Mesodermal cell (in vitro differentiated cells): ENCODE measurements around the gene DENND6A.

Source experiments
- H3K27ac ChIP-seq: 2 replicates; pipeline ENCODE4 v1.7.0; 2013; ENCODE audit warnings: mild to moderate bottlenecking, low read depth, low read length, moderate library complexity; ENCODE audit not compliant: severe bottlenecking
- H3K36me3 ChIP-seq: 2 replicates; pipeline ENCODE4 v1.7.1; 2013; ENCODE audit warnings: mild to moderate bottlenecking, low read length, moderate library complexity; ENCODE audit not compliant: control insufficient read depth, insufficient read depth
- H3K4me1 ChIP-seq: one replicate; pipeline ENCODE4 v1.7.1; 2013; ENCODE audit warnings: mild to moderate bottlenecking, low read length; ENCODE audit not compliant: insufficient read depth, control insufficient read depth, poor library complexity, severe bottlenecking
- H3K4me3 ChIP-seq: 2 replicates; pipeline ENCODE4 v1.7.0; 2013; ENCODE audit warnings: low read length, control low read depth, mild to moderate bottlenecking; ENCODE audit not compliant: insufficient read depth, poor library complexity, severe bottlenecking; ENCODE audit errors: extremely low read depth
- H3K9me3 ChIP-seq: 2 replicates; pipeline ENCODE4 v1.7.1; 2013; ENCODE audit warnings: mild to moderate bottlenecking, low read length, moderate library complexity; ENCODE audit not compliant: control insufficient read depth
- WGBS, 2 experiments: methylation state at CpG; one replicate each; pipeline ENCODE4 v1.1.5; 2013; ENCODE audit warnings: missing lambda C conversion rate in 2 of 2; ENCODE audit not compliant: insufficient coverage in 2 of 2; 5-methylcytosine and 5-hydroxymethylcytosine counted together

Gene DENND6A

GRCh38 chr3:57598765-57599360, 94.0 kb downstream of the DENND6A start:
- Histone ChIP-seq H3K36me3 (peaks cover 25% of the 10 kb centered on the region), H3K4me3 (peak overlapping the region; percentile 82), H3K9me3 (no peaks in the 10 kb centered on the region), H3K27ac (peak overlapping the region; percentile 100), H3K4me1 (peaks cover 8% of the 10 kb centered on the region)
- WGBS, 2 experiments, result 75 to 94% methylated on average over 3 of the region's 5 CpGs

DNA sequence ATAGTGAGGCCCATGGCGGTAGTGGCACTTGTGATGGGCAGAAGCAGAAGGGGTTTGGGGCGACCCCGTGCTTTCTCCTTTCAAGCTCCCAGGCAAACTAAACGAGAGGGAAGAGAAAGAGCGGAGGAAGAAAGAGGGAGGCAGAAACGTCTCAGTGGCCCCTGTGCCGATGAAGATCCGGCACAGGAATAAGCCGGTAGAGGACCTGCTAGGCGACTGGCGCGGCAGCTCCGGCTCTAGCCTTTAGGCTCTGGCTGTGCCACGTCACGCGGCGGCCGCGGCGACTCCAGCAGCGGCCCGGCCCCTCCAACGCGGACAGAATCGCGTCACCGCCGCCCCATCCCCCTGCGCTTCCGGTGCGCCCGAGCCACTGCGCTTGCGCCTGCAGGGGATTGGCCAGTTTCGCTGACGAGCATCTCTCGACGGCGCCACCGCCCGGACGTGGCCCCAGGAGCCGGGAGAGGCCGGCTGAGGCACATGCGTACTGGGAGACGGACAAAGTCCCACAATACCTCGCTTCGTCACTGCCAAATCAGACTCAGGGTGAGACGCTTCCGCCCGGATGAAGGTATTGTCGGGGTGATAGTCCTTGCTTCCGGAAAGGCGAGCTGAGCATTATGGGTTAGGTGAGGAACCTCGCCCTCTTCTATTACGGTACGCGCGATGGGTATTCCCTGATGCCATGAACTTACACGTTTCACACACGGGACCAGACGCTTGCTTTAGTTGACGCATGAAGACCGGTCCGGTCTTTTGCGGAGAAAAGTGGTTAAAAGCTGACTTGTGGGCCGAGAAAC, 95.6 kb downstream of the DENND6A start, which contains the start of gene ARF4:
Gene ARF4, minus strand, starts transcription at position 218 of the 797 bp plus-strand sequence. Its CDS starts 204 bp downstream, at position 14.
- peaks cover 8% of the 10 kb centered on the region for H3K4me1 ChIP-seq
- WGBS, 2 experiments, result 0% methylated on average over 57 to 61 of the region's 67 CpGs
- H3K4me3 ChIP-seq, result peak within 1 kb of the TSS; percentile 82
- peak within 1 kb of the TSS; percentile 100 for H3K27ac ChIP-seq
- peaks cover 31% of the 10 kb centered on the region for H3K36me3 ChIP-seq
- no peaks in the 10 kb centered on the region for H3K9me3 ChIP-seq

DNA sequence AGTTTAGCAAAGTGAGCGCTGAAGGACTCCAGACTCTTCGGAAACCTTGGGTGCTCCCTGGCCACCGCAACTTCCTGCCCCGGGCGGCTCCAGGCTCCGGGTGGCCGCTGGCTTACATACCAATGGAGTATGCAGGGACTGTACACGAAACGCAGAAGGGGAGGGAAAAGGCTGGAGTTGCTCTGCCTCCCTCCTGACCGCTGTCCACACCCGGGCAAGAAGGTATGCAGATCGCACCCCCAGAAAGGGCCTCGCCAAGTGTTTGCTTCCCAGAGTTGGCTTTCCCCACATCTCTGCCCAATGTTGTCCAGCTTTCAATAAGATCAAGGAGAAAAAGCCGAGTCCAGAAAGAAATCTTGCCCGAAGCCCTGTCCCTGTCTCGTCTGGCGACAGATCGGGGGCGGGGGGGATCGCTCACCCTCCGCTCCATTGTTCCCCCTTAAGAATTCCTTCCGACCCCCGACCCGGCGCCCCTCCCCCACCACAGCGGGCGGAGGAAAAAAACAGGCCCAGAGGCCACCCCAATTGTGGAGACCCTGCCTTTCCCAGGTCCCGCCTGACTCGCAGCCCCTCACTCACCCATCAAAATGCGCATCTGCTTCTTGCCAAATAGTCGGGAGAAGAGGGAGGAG, 96.3 kb downstream of the DENND6A start:
- Histone ChIP-seq H3K36me3 (peaks cover 33% of the 10 kb centered on the region), H3K4me3 (peak overlapping the region; percentile 82), H3K27ac (peak overlapping the region; percentile 100), H3K4me1 (peaks cover 8% of the 10 kb centered on the region), H3K9me3 (no peaks in the 10 kb centered on the region)
- 0% methylated on average over 18 to 20 of the region's 31 CpGs for WGBS, 2 experiments

GRCh38 chr3:57594576-57594975, 98.3 kb downstream of the DENND6A start:
- 80% methylated on average over 1 of the region's 5 CpGs; no CpG with 5 or more reads in 1 of the 2 experiments for WGBS, 2 experiments
- H3K4me3 ChIP-seq, result peak overlapping the region; percentile 82
- H3K27ac ChIP-seq, result no peak overlapping the region
- H3K9me3 ChIP-seq, result no peaks in the 10 kb centered on the region
- peaks cover 8% of the 10 kb centered on the region for H3K4me1 ChIP-seq
- H3K36me3 ChIP-seq, result peaks cover 48% of the 10 kb centered on the region

- H3K36me3 ChIP-seq, result peaks cover 48% of the 10 kb centered on the region
- 90 to 95% methylated on average over 2 of the region's 4 CpGs for WGBS, 2 experiments
- peak overlapping the region; percentile 82 for H3K4me3 ChIP-seq
- H3K9me3 ChIP-seq, result no peaks in the 10 kb centered on the region
- no peak overlapping the region for H3K27ac ChIP-seq
- peaks cover 4% of the 10 kb centered on the region for H3K4me1 ChIP-seq
These were observed 98.7 kb downstream of the DENND6A start for GRCh38 chr3:57594144-57594543.

- H3K27ac ChIP-seq, result peak overlapping the region; percentile 16
- no peak overlapping the region for H3K4me3 ChIP-seq
- WGBS, 2 experiments, result 89 to 95% methylated on average over 3 of the region's 6 CpGs
- peaks cover 2% of the 10 kb centered on the region for H3K4me1 ChIP-seq
- H3K36me3 ChIP-seq, result peaks cover 50% of the 10 kb centered on the region
- H3K9me3 ChIP-seq, result no peaks in the 10 kb centered on the region
These were observed 100.6 kb downstream of the DENND6A start for GRCh38 chr3:57592306-57592705.

GRCh38 chr3:57587905-57588304, 105.0 kb downstream of the DENND6A start:
- Histone ChIP-seq H3K4me1 (no peaks in the 10 kb centered on the region), H3K4me3 (no peak overlapping the region), H3K36me3 (peaks cover 67% of the 10 kb centered on the region), H3K27ac (no peak overlapping the region), H3K9me3 (no peaks in the 10 kb centered on the region)
- WGBS, 2 experiments, result 83% methylated on average over 1 of the region's 2 CpGs; no CpG with 5 or more reads in 1 of the 2 experiments

DNA sequence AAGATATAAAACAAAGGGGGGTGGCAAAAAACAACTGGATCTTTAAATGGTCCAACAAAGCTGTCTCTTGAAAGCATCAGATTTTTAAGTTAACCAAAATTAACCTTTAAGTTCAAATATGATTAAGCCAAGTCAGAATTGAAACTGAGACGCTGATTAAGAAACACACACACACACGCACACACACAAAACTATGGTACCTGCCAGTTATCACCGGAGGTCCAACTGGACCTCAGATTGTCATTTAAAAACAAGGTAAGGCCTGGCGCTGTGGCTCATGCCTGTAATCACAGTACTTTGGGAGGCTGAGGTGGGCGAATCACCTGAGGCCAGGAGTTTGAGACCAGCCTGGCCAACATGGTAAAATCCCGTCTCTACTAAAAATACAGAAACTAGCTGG, 106.1 kb downstream of the DENND6A start:
- 80 to 96% methylated on average over 4 to 6 of the region's 6 CpGs for WGBS, 2 experiments
- no peak overlapping the region for H3K4me3 ChIP-seq
- H3K36me3 ChIP-seq, result peaks cover 67% of the 10 kb centered on the region
- no peaks in the 10 kb centered on the region for H3K4me1 ChIP-seq
- no peaks in the 10 kb centered on the region for H3K9me3 ChIP-seq
- no peak overlapping the region for H3K27ac ChIP-seq

DNA sequence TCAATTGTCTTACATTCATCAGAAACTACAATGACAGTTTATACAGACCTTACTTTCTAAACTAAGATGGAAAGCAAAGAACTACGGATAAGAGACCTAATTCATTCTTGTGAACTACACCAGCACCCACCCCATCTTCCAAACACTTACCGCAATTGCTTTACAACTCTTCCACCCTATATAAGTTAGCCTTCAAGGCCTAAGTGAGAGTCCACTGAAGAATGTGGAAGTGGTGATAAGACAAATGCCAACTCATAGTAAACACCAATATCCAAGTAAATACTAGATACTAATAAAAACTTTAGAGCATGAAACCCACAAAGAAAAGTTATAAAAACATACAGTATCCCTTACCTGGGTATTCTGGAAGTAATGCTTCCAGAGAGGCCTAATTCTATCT, 109.3 kb downstream of the DENND6A start:
- Histone ChIP-seq H3K36me3 (peaks cover 80% of the 10 kb centered on the region), H3K4me3 (no peak overlapping the region), H3K4me1 (no peaks in the 10 kb centered on the region), H3K27ac (no peak overlapping the region), H3K9me3 (no peaks in the 10 kb centered on the region)
- WGBS, 2 experiments, result 100% methylated on average over 1 of the region's 2 CpGs; no CpG with 5 or more reads in 1 of the 2 experiments

GRCh38 chr3:57582474-57583168, 110.3 kb downstream of the DENND6A start:
- Histone ChIP-seq H3K36me3 (peaks cover 90% of the 10 kb centered on the region), H3K27ac (no peak overlapping the region), H3K4me3 (no peak overlapping the region), H3K9me3 (no peaks in the 10 kb centered on the region), H3K4me1 (no peaks in the 10 kb centered on the region)
- 82 to 100% methylated on average over 2 to 3 of the region's 7 CpGs for WGBS, 2 experiments
